IMR-90 (cell line): ENCODE data around the gene SPOCK3. TPM values are rescaled to one million over a fixed set of nuclear protein-coding genes. Genes with fewer than 3 reads are reported as not detected.

Experiments used
- ATAC-seq: fragments of 200-7000 bp; cut with Tn5 transposase; 2 replicates; pipeline ENCODE4 v1.9.1; 2020; ENCODE audit warnings: low read depth, mild to moderate bottlenecking, moderate library complexity
- BruUV-seq: library from RNA; stranded (reverse); fragments of 400-500 nt; replicated peaks from 2 replicates; lab custom pipeline; 2021; lab: Mats Ljungman, UMichigan
- CTCF ChIA-PET: fragments of 300-600 bp; formaldehyde crosslinking; extraction: SDS; loops from one replicate; lab custom pipeline; 2021; ENCODE audit warnings: antibody characterized with exemption; lab: Yijun Ruan, JAX
- POLR2A ChIA-PET: fragments of 300-600 bp; sonication (Branson Sonifier 250); formaldehyde crosslinking; loops from one replicate; lab custom pipeline; 2022; ENCODE audit warnings: antibody characterized with exemption; ENCODE audit not compliant: unreplicated experiment; lab: Charles Lee
- DNase-seq: peaks from one replicate; pipeline ENCODE4 v3.0.0; 2013
- H2AFZ ChIP-seq: replicated peaks from 2 replicates; pipeline ENCODE3; 2013; ENCODE audit warnings: low read length, mild to moderate bottlenecking; ENCODE audit not compliant: poor library complexity
- H2AK5ac ChIP-seq: 2 replicates; pipeline ENCODE4 v1.6.1; 2013; ENCODE audit warnings: low read depth, low read length, inconsistent platforms
- H2AK9ac ChIP-seq: replicated peaks from 2 replicates; pipeline ENCODE3; 2013; ENCODE audit warnings: mild to moderate bottlenecking, low read depth, low read length, moderate library complexity; ENCODE audit not compliant: poor library complexity
- H2BK120ac ChIP-seq: 2 replicates; pipeline ENCODE4 v1.6.1; 2013; ENCODE audit warnings: low read depth, low read length, inconsistent platforms
- H2BK15ac ChIP-seq: 3 replicates; pipeline ENCODE4 v1.6.1; 2013; ENCODE audit warnings: low read depth, low read length, inconsistent platforms
- H2BK20ac ChIP-seq: 2 replicates; pipeline ENCODE4 v1.6.1; 2013; ENCODE audit warnings: low read depth, mild to moderate bottlenecking, inconsistent platforms, low read length, moderate library complexity
- H2BK5ac ChIP-seq: 2 replicates; pipeline ENCODE4 v1.6.1; 2013; ENCODE audit warnings: mild to moderate bottlenecking, low read depth, low read length, inconsistent platforms; ENCODE audit not compliant: poor library complexity, severe bottlenecking
- H3K14ac ChIP-seq: replicated peaks from 2 replicates; pipeline ENCODE4 v1.6.1; 2013; ENCODE audit warnings: low read depth, low read length, inconsistent platforms
- H3K18ac ChIP-seq: 2 replicates; pipeline ENCODE4 v1.6.1; 2013; ENCODE audit warnings: low read depth, low read length, control low read depth
- H3K23ac ChIP-seq: 2 replicates; pipeline ENCODE4 v1.6.1; 2013; ENCODE audit warnings: low read depth, low read length, inconsistent platforms
- H3K27ac ChIP-seq: 2 replicates; pipeline ENCODE4 v1.5.1; 2013; ENCODE audit warnings: mild to moderate bottlenecking, control low read depth, low read length; ENCODE audit not compliant: insufficient read depth
- H3K27me3 ChIP-seq: 2 replicates; pipeline ENCODE4 v1.6.1; 2013; ENCODE audit warnings: low read length; ENCODE audit not compliant: control insufficient read depth, insufficient read depth
- H3K36me3 ChIP-seq: 2 replicates; pipeline ENCODE4 v1.6.1; 2013; ENCODE audit warnings: low read length, mixed read lengths; ENCODE audit not compliant: control insufficient read depth, insufficient read depth
- H3K4ac ChIP-seq: 2 replicates; pipeline ENCODE4 v1.6.1; 2013; ENCODE audit warnings: low read depth, low read length, inconsistent platforms
- H3K4me1 ChIP-seq: 2 replicates; pipeline ENCODE4 v1.6.1; 2013; ENCODE audit warnings: low read length, mixed read lengths; ENCODE audit not compliant: control insufficient read depth, insufficient read depth
- H3K4me2 ChIP-seq: 2 replicates; pipeline ENCODE4 v1.6.1; 2013; ENCODE audit warnings: low read depth, mild to moderate bottlenecking, control low read depth, low read length, moderate library complexity
- H3K4me3 ChIP-seq: 2 replicates; pipeline ENCODE4 v1.5.1; 2013; ENCODE audit warnings: low read depth, mild to moderate bottlenecking, control low read depth, low read length, moderate library complexity; ENCODE audit not compliant: insufficient read depth
- H3K56ac ChIP-seq: 2 replicates; pipeline ENCODE4 v1.6.1; 2013; ENCODE audit warnings: low read length, inconsistent platforms; ENCODE audit not compliant: insufficient read depth; ENCODE audit errors: extremely low read depth
- H3K79me1 ChIP-seq, 2 experiments: 2 replicates each; pipeline ENCODE4 v1.6.1; 2013; ENCODE audit warnings: low read length in 2 of 2, inconsistent platforms in 1 of 2, low read depth in 1 of 2
- H3K9ac ChIP-seq: 2 replicates; pipeline ENCODE4 v1.6.1; 2013; ENCODE audit warnings: low read depth, low read length, control low read depth
- H3K9me1 ChIP-seq: 2 replicates; pipeline ENCODE4 v1.6.1; 2013; ENCODE audit warnings: low read length, inconsistent platforms; ENCODE audit not compliant: insufficient read depth
- H3K9me3 ChIP-seq: 2 replicates; pipeline ENCODE4 v1.6.1; 2013; ENCODE audit warnings: low read length; ENCODE audit not compliant: control insufficient read depth, insufficient read depth
- H4K20me1 ChIP-seq: 2 replicates; pipeline ENCODE4 v1.6.1; 2013; ENCODE audit warnings: low read length, inconsistent platforms; ENCODE audit not compliant: insufficient read depth
- H4K5ac ChIP-seq: 2 replicates; pipeline ENCODE4 v1.6.1; 2013; ENCODE audit warnings: mild to moderate bottlenecking, low read depth, low read length, control low read depth
- H4K8ac ChIP-seq, 2 experiments: 2 replicates each; pipeline ENCODE4 v1.6.1; 2013; ENCODE audit warnings: low read depth in 2 of 2, low read length in 2 of 2, control low read depth in 1 of 2, inconsistent platforms in 1 of 2
- H4K91ac ChIP-seq: 2 replicates; pipeline ENCODE4 v1.6.1; 2013; ENCODE audit warnings: low read depth, low read length, inconsistent platforms; ENCODE audit not compliant: insufficient read depth
- CTCF ChIP-seq: conservative IDR thresholded peaks from 2 replicates; pipeline ENCODE4 v1.5.1; 2012; ENCODE audit warnings: mild to moderate bottlenecking, low read depth, low read length, improper control_type of control experiment
- NFE2L2 ChIP-seq: fragments of 150-350 bp; IDR thresholded peaks from 2 replicates; pipeline ENCODE4 v1.6.1; 2016; ENCODE audit warnings: low read depth, mild to moderate bottlenecking, low read length
- RFX5 ChIP-seq: IDR thresholded peaks from 2 replicates; pipeline ENCODE4 v1.8.0; 2012; ENCODE audit warnings: low read depth, mild to moderate bottlenecking, low read length, moderate library complexity
- WGBS, 2 experiments: methylation state at CpG; one replicate each; pipeline versions ENCODE4 v1.1.5 to v1.1.7; 2013; ENCODE audit warnings: missing lambda C conversion rate in 2 of 2; ENCODE audit not compliant: insufficient read length in 1 of 2; ENCODE audit errors: extremely low coverage in 2 of 2; 5-methylcytosine and 5-hydroxymethylcytosine counted together
- dilution Hi-C: fragments of 300-500 bp; cut with HindIII; formaldehyde crosslinking; loops from one replicate; pipeline ENCODE4 v1.14.3; 2018; ENCODE audit warnings: low sequenced_read_pairs; ENCODE audit not compliant: unreplicated experiment
- in situ Hi-C: fragments of 300-500 bp; cut with MboI; formaldehyde crosslinking; loops from 3 replicates; pipeline ENCODE4 v1.14.3; 2019; ENCODE audit warnings: low sequenced_read_pairs, inconsistent platforms, mixed read lengths
- intact Hi-C: fragments of 100-400 bp; cut with micrococcal nuclease; formaldehyde crosslinking; loops from 2 replicates; pipeline ENCODE4 v1.10.0; 2022
- polyA plus RNA-seq, 3 experiments: library from polyadenylated mRNA; depleted of rRNA; stranded (reverse); fragments of >200 nt; gene quantifications; 2 replicates each; pipeline ENCODE4 v1.2.3, GENCODE V29; 2012; ENCODE audit warnings: low replicate concordance in 1 of 3
- total RNA-seq: library from RNA; depleted of rRNA; stranded (reverse); fragments of >200 nt; gene quantifications from 2 replicates; pipeline ENCODE4 v1.2.3, GENCODE V29; 2012

The SPOCK3 gene
- total and polyA plus RNA-seq, 2 of the 4 experiments (the other 2 are of a cell fraction) = not detected

- Histone ChIP-seq H3K23ac (no peak overlapping the region), H3K18ac (no peak overlapping the region), H2BK15ac (no peak overlapping the region), H4K5ac (no peak overlapping the region), H3K4me3 (no peak overlapping the region), H2AK9ac (no peak overlapping the region), H3K4ac (no peak overlapping the region), H3K79me1 (no peaks in the 10 kb centered on the region), H3K4me1 (no peaks in the 10 kb centered on the region), H2AFZ (no peak overlapping the region), H4K20me1 (no peaks in the 10 kb centered on the region), H3K27me3 (no peaks in the 10 kb centered on the region), H3K9me3 (no peaks in the 10 kb centered on the region; the same call in 1 of the 2 replicates), H3K56ac (no peak overlapping the region), H2BK120ac (no peak overlapping the region), H3K4me2 (no peak overlapping the region), H3K14ac (no peak overlapping the region), H3K9me1 (no peaks in the 10 kb centered on the region), H2AK5ac (no peak overlapping the region), H3K9ac (no peak overlapping the region), H3K27ac (no peak overlapping the region), H3K36me3 (no peaks in the 10 kb centered on the region), H2BK20ac (no peak overlapping the region), H2BK5ac (no peak overlapping the region), H4K8ac (no peak overlapping the region), H4K91ac (no peak overlapping the region)
- ATAC-seq = no peak
- WGBS, 2 experiments = no CpG with 5 or more reads among the region's 1 CpG
- in situ Hi-C loops = no loop called here
- CTCF ChIA-PET = no interaction called here
- POLR2A ChIA-PET = no interaction called here
- no peak for DNase-seq
- BruUV-seq = no TSS peak
- intact Hi-C loops = no loop called here
- dilution Hi-C loops = no loop called here
- no peak for TF ChIP-seq RFX5
- TF ChIP-seq NFE2L2 = no peak
- TF ChIP-seq CTCF = no peak
Observed at GRCh38 chr4:167052631-167053091, 181.6 kb downstream of the SPOCK3 start.
